Liver (tissue), 9 donors: Measurements from ENCODE around the gene TNS3. TPM values are rescaled to one million over a fixed set of nuclear protein-coding genes. Genes with fewer than 3 reads are reported as not detected.
A peak's percentile ranks its signal among the peaks of the same experiment; 100 is the strongest.

Experiments used
- DNase-seq: peaks from one replicate; pipeline ENCODE4 v3.0.0-alpha.2; 2017; ENCODE audit warnings: low spot score
- H3K27ac ChIP-seq, 2 donors: one replicate each; pipeline ENCODE4 v1.7.0; 2013; ENCODE audit warnings: inconsistent platforms in 2 of 2, low read length in 2 of 2, control low read depth in 1 of 2, low read depth in 1 of 2, mild to moderate bottlenecking in 1 of 2
- H3K27me3 ChIP-seq, 4 donors: one replicate each; pipeline versions ENCODE4 v1.6.1 to v1.7.0; 2013; ENCODE audit warnings: low read length in 3 of 4, inconsistent platforms in 1 of 4, mild to moderate bottlenecking in 1 of 4, moderate library complexity in 1 of 4; ENCODE audit not compliant: control insufficient read depth in 4 of 4, insufficient read depth in 4 of 4
- H3K36me3 ChIP-seq, 4 donors: one replicate each; pipeline versions ENCODE4 v1.6.1 to v1.7.0; 2013; ENCODE audit warnings: low read length in 3 of 4, mild to moderate bottlenecking in 3 of 4, low read depth in 1 of 4, moderate library complexity in 1 of 4; ENCODE audit not compliant: control insufficient read depth in 4 of 4, insufficient read depth in 3 of 4
- H3K4me1 ChIP-seq, 4 donors: one replicate each; pipeline versions ENCODE4 v1.6.1 to v1.7.0; 2013; ENCODE audit warnings: low read length in 3 of 4, mild to moderate bottlenecking in 3 of 4, moderate library complexity in 1 of 4; ENCODE audit not compliant: control insufficient read depth in 4 of 4, insufficient read depth in 4 of 4
- H3K4me3 ChIP-seq, 3 donors: one replicate each; pipeline versions ENCODE4 v1.6.1 to v1.7.0; 2013; ENCODE audit warnings: low read length in 3 of 3, control low read depth in 1 of 3, low read depth in 1 of 3, mild to moderate bottlenecking in 1 of 3
- H3K9ac ChIP-seq, 2 donors: one replicate each; pipeline ENCODE4 v1.7.0; 2013; ENCODE audit warnings: low read length in 2 of 2, mild to moderate bottlenecking in 2 of 2, moderate library complexity in 2 of 2, control low read depth in 1 of 2, low read depth in 1 of 2
- H3K9me3 ChIP-seq, 4 donors: one replicate each; pipeline versions ENCODE4 v1.6.1 to v1.7.0; 2013; ENCODE audit warnings: low read length in 3 of 4; ENCODE audit not compliant: control insufficient read depth in 4 of 4
- EGR1 ChIP-seq, 2 donors: IDR thresholded peaks; 2 replicates each; pipeline ENCODE4 v1.6.1; 2016 to 2018; ENCODE audit warnings: antibody characterized with exemption in 2 of 2, low read depth in 2 of 2
- GABPA ChIP-seq, 2 donors: IDR thresholded peaks in 1 of 2; conservative IDR thresholded peaks in 1 of 2; 2 replicates each; pipeline ENCODE4 v1.6.1; 2016; ENCODE audit warnings: antibody characterized with exemption in 2 of 2, mild to moderate bottlenecking in 1 of 2, moderate library complexity in 1 of 2
- HNF4A ChIP-seq, 2 donors: conservative IDR thresholded peaks; 2 replicates each; pipeline ENCODE4 v1.6.1; 2016; ENCODE audit warnings: antibody characterized with exemption in 2 of 2, mild to moderate bottlenecking in 2 of 2
- HNF4G ChIP-seq: IDR thresholded peaks from 2 replicates; pipeline ENCODE4 v1.6.1; 2016; ENCODE audit warnings: antibody characterized with exemption
- RAD21 ChIP-seq, 2 donors: IDR thresholded peaks; 2 replicates each; pipeline ENCODE4 v1.6.1; 2016; ENCODE audit warnings: antibody characterized with exemption in 2 of 2, mild to moderate bottlenecking in 2 of 2
- RXRA ChIP-seq, 2 donors: IDR thresholded peaks; 2 replicates each; pipeline ENCODE4 v1.6.1; 2017 to 2018; ENCODE audit warnings: antibody characterized with exemption in 2 of 2, mild to moderate bottlenecking in 1 of 2
- SP1 ChIP-seq: IDR thresholded peaks from 2 replicates; pipeline ENCODE4 v1.6.1; 2018; ENCODE audit warnings: antibody characterized with exemption, mild to moderate bottlenecking
- TAF1 ChIP-seq: conservative IDR thresholded peaks from 2 replicates; pipeline ENCODE4 v1.6.1; 2016; ENCODE audit warnings: antibody characterized with exemption, mild to moderate bottlenecking
- YY1 ChIP-seq: IDR thresholded peaks from 2 replicates; pipeline ENCODE4 v1.6.1; 2016; ENCODE audit warnings: antibody characterized with exemption, mild to moderate bottlenecking
- WGBS: extraction: QIAGEN DNeasy Blood & Tissue Kit; methylation state at CpG from one replicate; pipeline ENCODE4 v1.1.7; 2013; 5-methylcytosine and 5-hydroxymethylcytosine counted together
- polyA plus RNA-seq, 2 donors: library from polyadenylated mRNA; stranded (reverse) in 1 of 2; unstranded in 1 of 2; fragments of 200-250 nt in 1 of 2; fragments of >200 nt in 1 of 2; fragmentation: Nextera tagmentation in 1 of 2; extraction: Ambion mirVana in 1 of 2; gene quantifications; one replicate each; pipeline versions ENCODE4 v1.2.1 to v1.2.3, GENCODE V29; 2013 to 2015
- total RNA-seq, 2 donors: library from RNA; depleted of rRNA; stranded (reverse); fragments of >200 nt; gene quantifications; one replicate each; pipeline ENCODE4 v1.2.3, GENCODE V29; 2014
- TF ChIP-seq, protein P1 (sequence below): IDR thresholded peaks from 2 replicates; pipeline ENCODE4 v1.6.1; 2016; ENCODE audit warnings: antibody characterized with exemption
- TF ChIP-seq, protein P2 (sequence below): IDR thresholded peaks from 2 replicates; pipeline ENCODE4 v1.6.1; 2016; ENCODE audit warnings: antibody characterized with exemption
- TF ChIP-seq, protein P3 (sequence below): IDR thresholded peaks from 2 replicates; pipeline ENCODE4 v1.6.1; 2016; ENCODE audit warnings: antibody characterized with exemption, mild to moderate bottlenecking
- TF ChIP-seq, protein P4 (sequence below): IDR thresholded peaks from 2 replicates; pipeline ENCODE4 v1.6.1; 2016; ENCODE audit warnings: antibody characterized with exemption
- TF ChIP-seq, protein P5 (sequence below): fragments of 150-350 bp; IDR thresholded peaks from 2 replicates; pipeline ENCODE4 v1.5.1; 2017; ENCODE audit warnings: improper control_type of control experiment, low read depth, low read length; ENCODE audit not compliant: missing input control
- donor health status: healthy.
- donor health status: healthy.
- donor health status: healthy.
- donor health status: healthy.
- donor health status: healthy.

TNS3 gene
- total and polyA plus RNA-seq, 4 donors = 16.8 to 100 (median 29.5) TPM

DNA sequence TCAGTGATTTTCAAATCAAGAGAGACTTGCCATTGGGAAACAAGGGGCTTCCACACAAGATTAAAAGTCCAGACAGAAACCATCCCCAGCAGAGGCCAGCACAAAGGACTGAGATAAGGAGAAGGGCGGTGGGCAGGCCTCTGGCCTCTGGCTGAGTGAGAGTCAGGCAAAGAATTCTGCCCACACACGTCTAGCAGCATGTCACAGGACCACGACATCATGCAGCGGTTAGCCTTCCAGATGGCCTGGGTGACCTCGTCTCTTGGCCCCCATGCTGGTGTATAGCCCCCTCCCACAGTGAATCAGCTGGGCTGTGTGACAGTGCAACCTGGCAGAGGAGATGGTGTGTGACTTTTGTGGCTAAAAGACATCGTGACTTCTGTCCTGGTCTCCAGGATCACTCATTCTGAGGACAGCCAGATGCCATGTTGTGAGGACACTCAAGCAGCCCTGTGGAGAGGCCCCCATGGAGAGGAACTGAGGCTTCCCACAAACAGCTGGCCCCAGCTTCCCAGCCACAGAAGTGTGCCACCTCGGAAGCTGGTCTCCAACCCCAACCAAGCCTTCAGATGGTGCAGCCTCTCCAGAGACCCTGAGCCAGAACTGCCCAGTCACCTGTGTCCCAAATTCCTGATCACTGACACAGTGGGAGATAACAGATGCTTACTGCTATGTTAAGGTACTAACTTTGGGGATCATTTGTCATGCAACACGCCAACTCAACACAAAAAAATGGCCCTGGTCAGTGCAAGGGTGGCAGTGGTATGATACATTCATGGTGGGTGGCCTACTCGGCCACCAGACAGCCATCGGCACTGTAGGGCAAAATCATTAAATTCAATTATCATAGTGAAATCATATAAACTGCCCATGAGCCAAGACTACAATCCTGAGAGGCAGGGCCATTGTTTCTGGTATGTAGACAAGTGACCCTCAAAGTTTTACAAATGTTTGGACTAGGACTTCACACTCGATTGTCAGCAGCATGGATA is 73.2 kb downstream of the TNS3 start:
- 93% methylated on average over 11 of the region's 11 CpGs for WGBS
- H3K9ac ChIP-seq = no peak overlapping the region
- H3K36me3 ChIP-seq = peaks cover 0 to 7% (median 3%) of the 10 kb centered on the region in 4 donors
- H3K4me1 ChIP-seq = peaks cover 13 to 42% (median 34%) of the 10 kb centered on the region in 4 donors
- no peaks in the 10 kb centered on the region for H3K9me3 ChIP-seq
- no peak overlapping the region for H3K4me3 ChIP-seq
- TF ChIP-seq HNF4G (no peak), EGR1 (IDR thresholded peaks at IDR 0.05; ENCODE audit: low read depth in 2 of 2) (no peak), YY1 (no peak), GABPA (IDR thresholded peaks at IDR 0.05 in 1 of 2, conservative IDR thresholded peaks at IDR 0.05 in 1 of 2) (no peak), RAD21 (IDR thresholded peaks at IDR 0.05) (no peak), TAF1 (no peak)
- TF ChIP-seq, protein P1, sequence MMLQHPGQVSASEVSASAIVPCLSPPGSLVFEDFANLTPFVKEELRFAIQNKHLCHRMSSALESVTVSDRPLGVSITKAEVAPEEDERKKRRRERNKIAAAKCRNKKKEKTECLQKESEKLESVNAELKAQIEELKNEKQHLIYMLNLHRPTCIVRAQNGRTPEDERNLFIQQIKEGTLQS = no peak
- TF ChIP-seq, protein P2, sequence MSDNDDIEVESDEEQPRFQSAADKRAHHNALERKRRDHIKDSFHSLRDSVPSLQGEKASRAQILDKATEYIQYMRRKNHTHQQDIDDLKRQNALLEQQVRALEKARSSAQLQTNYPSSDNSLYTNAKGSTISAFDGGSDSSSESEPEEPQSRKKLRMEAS = no peak
- peak overlapping the region; percentile 61 to 67 for H3K27ac ChIP-seq
- no peaks in the 10 kb centered on the region for H3K27me3 ChIP-seq
- DNase-seq = no peak

DNA sequence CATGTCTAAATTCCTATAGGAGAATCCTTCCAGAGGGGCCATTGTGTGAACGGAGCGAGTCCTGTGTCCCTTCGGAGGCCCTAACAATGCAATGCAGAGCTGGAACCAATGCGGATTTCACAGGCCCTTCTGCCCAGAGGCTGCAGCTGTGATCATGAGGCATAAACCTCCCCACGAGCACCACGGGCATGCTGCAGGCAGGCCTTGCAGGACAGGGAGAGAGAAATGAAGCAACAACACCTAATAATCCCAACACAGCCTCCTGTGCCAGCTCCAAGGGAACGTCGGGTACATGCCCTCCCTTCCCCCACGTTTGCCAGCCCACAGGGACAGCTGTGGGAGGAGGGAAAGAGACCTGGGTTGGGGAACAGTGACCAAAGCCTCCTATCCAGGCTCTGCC is 74.4 kb downstream of the TNS3 start:
- Histone ChIP-seq H3K4me1 (peaks cover 8 to 34% (median 27%) of the 10 kb centered on the region in 4 donors), H3K4me3 (no peak overlapping the region), H3K27ac (peak overlapping the region; percentile 61 to 67), H3K27me3 (no peaks in the 10 kb centered on the region), H3K36me3 (peaks cover 0 to 7% (median 3%) of the 10 kb centered on the region in 4 donors), H3K9ac (no peak overlapping the region), H3K9me3 (no peaks in the 10 kb centered on the region)
- WGBS = 43% methylated on average over 9 of the region's 9 CpGs
- DNase-seq = no peak
- TF ChIP-seq YY1 = peak; percentile 21
- peak; percentile 44 for TF ChIP-seq SP1
- peak; percentile 45 to 54 for TF ChIP-seq RAD21 (IDR thresholded peaks at IDR 0.05)
- TF ChIP-seq, protein P2 = peak; percentile 39
- TF ChIP-seq RXRA (IDR thresholded peaks at IDR 0.05) = peak; percentile 26 to 78
- TF ChIP-seq, protein P3, sequence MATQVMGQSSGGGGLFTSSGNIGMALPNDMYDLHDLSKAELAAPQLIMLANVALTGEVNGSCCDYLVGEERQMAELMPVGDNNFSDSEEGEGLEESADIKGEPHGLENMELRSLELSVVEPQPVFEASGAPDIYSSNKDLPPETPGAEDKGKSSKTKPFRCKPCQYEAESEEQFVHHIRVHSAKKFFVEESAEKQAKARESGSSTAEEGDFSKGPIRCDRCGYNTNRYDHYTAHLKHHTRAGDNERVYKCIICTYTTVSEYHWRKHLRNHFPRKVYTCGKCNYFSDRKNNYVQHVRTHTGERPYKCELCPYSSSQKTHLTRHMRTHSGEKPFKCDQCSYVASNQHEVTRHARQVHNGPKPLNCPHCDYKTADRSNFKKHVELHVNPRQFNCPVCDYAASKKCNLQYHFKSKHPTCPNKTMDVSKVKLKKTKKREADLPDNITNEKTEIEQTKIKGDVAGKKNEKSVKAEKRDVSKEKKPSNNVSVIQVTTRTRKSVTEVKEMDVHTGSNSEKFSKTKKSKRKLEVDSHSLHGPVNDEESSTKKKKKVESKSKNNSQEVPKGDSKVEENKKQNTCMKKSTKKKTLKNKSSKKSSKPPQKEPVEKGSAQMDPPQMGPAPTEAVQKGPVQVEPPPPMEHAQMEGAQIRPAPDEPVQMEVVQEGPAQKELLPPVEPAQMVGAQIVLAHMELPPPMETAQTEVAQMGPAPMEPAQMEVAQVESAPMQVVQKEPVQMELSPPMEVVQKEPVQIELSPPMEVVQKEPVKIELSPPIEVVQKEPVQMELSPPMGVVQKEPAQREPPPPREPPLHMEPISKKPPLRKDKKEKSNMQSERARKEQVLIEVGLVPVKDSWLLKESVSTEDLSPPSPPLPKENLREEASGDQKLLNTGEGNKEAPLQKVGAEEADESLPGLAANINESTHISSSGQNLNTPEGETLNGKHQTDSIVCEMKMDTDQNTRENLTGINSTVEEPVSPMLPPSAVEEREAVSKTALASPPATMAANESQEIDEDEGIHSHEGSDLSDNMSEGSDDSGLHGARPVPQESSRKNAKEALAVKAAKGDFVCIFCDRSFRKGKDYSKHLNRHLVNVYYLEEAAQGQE = no peak
- TF ChIP-seq, protein P4, sequence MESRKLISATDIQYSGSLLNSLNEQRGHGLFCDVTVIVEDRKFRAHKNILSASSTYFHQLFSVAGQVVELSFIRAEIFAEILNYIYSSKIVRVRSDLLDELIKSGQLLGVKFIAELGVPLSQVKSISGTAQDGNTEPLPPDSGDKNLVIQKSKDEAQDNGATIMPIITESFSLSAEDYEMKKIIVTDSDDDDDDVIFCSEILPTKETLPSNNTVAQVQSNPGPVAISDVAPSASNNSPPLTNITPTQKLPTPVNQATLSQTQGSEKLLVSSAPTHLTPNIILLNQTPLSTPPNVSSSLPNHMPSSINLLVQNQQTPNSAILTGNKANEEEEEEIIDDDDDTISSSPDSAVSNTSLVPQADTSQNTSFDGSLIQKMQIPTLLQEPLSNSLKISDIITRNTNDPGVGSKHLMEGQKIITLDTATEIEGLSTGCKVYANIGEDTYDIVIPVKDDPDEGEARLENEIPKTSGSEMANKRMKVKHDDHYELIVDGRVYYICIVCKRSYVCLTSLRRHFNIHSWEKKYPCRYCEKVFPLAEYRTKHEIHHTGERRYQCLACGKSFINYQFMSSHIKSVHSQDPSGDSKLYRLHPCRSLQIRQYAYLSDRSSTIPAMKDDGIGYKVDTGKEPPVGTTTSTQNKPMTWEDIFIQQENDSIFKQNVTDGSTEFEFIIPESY = no peak
- TF ChIP-seq HNF4A (conservative IDR thresholded peaks at IDR 0.05) = peak; percentile 19 to 54
- TF ChIP-seq, protein P5, sequence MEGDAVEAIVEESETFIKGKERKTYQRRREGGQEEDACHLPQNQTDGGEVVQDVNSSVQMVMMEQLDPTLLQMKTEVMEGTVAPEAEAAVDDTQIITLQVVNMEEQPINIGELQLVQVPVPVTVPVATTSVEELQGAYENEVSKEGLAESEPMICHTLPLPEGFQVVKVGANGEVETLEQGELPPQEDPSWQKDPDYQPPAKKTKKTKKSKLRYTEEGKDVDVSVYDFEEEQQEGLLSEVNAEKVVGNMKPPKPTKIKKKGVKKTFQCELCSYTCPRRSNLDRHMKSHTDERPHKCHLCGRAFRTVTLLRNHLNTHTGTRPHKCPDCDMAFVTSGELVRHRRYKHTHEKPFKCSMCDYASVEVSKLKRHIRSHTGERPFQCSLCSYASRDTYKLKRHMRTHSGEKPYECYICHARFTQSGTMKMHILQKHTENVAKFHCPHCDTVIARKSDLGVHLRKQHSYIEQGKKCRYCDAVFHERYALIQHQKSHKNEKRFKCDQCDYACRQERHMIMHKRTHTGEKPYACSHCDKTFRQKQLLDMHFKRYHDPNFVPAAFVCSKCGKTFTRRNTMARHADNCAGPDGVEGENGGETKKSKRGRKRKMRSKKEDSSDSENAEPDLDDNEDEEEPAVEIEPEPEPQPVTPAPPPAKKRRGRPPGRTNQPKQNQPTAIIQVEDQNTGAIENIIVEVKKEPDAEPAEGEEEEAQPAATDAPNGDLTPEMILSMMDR = no peak
